Stimulated activated memory B cell treated with anti-CD40 and anti-IgM and Interleukin-4, amounts not matched to agents 10 μg/mL and 1 μg/mL and 100 μg/mL, for 72 hours (primary cell): ENCODE results near the gene HHIPL1.
A peak's percentile ranks its signal among the peaks of the same experiment; 100 is the strongest.

ENCODE experiments used
- ATAC-seq: fragments of 150-1000 bp; cut with Tn5 transposase; 2 replicates; pipeline ENCODE4 v1.10.0; 2021
- H3K27ac Mint-ChIP-seq: one replicate; pipeline ENCODE4 v1.8.0; 2022; ENCODE audit warnings: mild to moderate bottlenecking, mixed read lengths
- H3K27me3 Mint-ChIP-seq: one replicate; pipeline ENCODE4 v1.8.0; 2022; ENCODE audit warnings: mixed read lengths
- H3K36me3 Mint-ChIP-seq: one replicate; pipeline ENCODE4 v1.8.0; 2022; ENCODE audit warnings: mixed read lengths
- H3K4me1 Mint-ChIP-seq: one replicate; pipeline ENCODE4 v1.8.0; 2022; ENCODE audit warnings: mixed read lengths
- H3K4me3 Mint-ChIP-seq: one replicate; pipeline ENCODE4 v1.8.0; 2022; ENCODE audit warnings: mild to moderate bottlenecking, moderate library complexity, mixed read lengths
- H3K9me3 Mint-ChIP-seq: one replicate; pipeline ENCODE4 v1.8.0; 2022; ENCODE audit warnings: mixed read lengths

The HHIPL1 gene

DNA sequence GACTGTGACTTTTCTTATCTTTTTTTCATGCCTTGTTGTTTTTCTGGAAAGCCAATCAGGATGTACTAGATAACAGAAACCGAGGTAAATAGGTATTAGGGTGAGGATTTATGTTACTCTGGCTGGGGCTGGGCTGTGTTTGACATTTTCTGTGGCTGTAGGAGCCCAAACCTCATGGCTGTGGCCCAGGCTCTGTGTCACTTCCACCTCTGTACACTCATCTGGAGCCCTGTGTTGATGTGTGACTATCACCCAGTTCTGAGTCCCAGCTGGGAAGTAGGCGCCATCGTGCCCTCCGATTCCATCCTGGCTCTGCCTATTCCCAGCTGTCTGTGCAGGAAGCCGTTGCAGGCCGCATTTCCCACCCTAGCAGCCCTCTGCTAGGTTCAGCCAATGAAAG lies 1.6 kb upstream of the HHIPL1 start:
- no peaks in the 10 kb centered on the region for H3K9me3 Mint-ChIP-seq
- H3K4me3 Mint-ChIP-seq: no peak overlapping the region
- H3K27me3 Mint-ChIP-seq: peaks cover 45% of the 10 kb centered on the region
- ATAC-seq: no peak
- H3K36me3 Mint-ChIP-seq: no peaks in the 10 kb centered on the region
- no peaks in the 10 kb centered on the region for H3K4me1 Mint-ChIP-seq
- no peak overlapping the region for H3K27ac Mint-ChIP-seq

- Mint-ChIP-seq H3K9me3 (no peaks in the 10 kb centered on the region), H3K27ac (no peak overlapping the region), H3K4me3 (no peak overlapping the region), H3K4me1 (no peaks in the 10 kb centered on the region), H3K27me3 (peaks cover 51% of the 10 kb centered on the region), H3K36me3 (no peaks in the 10 kb centered on the region)
- no peak for ATAC-seq
These were observed 818 bp upstream of the HHIPL1 start for GRCh38 chr14:99644035-99644587.

GRCh38 chr14:99645545-99646505 lies 896 bp downstream of the HHIPL1 start:
- ATAC-seq: no peak
- H3K27me3 Mint-ChIP-seq: peaks cover 63% of the 10 kb centered on the region
- no peaks in the 10 kb centered on the region for H3K36me3 Mint-ChIP-seq
- H3K9me3 Mint-ChIP-seq: no peaks in the 10 kb centered on the region
- no peak overlapping the region for H3K4me3 Mint-ChIP-seq
- no peak overlapping the region for H3K27ac Mint-ChIP-seq
- no peaks in the 10 kb centered on the region for H3K4me1 Mint-ChIP-seq

GRCh38 chr14:99647411-99647810 lies 2.5 kb downstream of the HHIPL1 start:
- no peak for ATAC-seq
- Mint-ChIP-seq H3K36me3 (no peaks in the 10 kb centered on the region), H3K4me1 (no peaks in the 10 kb centered on the region), H3K9me3 (no peaks in the 10 kb centered on the region), H3K27ac (no peak overlapping the region), H3K4me3 (no peak overlapping the region), H3K27me3 (peaks cover 74% of the 10 kb centered on the region)

DNA sequence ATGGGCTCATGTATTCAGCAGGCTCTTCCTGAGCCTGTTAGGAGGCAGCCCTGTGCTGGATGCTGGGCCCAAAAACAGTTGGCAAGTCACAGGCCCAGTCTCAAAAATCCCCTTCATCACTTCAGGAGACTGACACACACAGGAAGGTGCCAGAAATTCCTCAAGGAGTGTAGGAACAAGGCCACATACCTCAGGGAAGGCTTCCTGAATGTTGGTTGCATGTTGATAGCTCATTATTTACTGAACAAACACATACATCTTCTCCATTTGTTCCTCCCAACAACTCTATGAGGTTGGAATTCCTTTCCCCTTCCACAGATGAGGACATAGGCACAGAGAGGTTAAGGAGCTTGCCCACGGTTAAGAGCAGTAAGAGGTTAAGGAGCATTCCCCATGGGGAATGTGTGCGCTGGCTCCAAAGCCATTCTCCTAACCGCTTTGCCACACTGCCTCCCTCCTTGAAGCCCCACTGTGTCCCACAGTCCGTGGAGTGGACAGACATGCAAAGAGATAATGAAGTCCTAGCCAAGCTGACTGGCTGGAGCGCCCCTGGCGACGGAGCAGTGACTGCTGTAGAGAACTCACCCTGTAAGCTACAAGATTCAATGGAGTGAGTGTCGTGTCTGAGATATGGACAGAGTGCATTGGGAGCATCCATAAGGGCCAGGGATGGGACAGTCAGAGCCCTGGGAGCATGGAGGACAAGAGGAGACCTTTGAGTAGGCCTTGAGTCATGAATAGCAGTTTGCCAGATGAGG lies 3.3 kb downstream of the HHIPL1 start:
- H3K9me3 Mint-ChIP-seq: no peaks in the 10 kb centered on the region
- ATAC-seq: no peak
- no peak overlapping the region for H3K27ac Mint-ChIP-seq
- no peaks in the 10 kb centered on the region for H3K4me1 Mint-ChIP-seq
- H3K4me3 Mint-ChIP-seq: no peak overlapping the region
- H3K27me3 Mint-ChIP-seq: peaks cover 74% of the 10 kb centered on the region
- H3K36me3 Mint-ChIP-seq: no peaks in the 10 kb centered on the region

DNA sequence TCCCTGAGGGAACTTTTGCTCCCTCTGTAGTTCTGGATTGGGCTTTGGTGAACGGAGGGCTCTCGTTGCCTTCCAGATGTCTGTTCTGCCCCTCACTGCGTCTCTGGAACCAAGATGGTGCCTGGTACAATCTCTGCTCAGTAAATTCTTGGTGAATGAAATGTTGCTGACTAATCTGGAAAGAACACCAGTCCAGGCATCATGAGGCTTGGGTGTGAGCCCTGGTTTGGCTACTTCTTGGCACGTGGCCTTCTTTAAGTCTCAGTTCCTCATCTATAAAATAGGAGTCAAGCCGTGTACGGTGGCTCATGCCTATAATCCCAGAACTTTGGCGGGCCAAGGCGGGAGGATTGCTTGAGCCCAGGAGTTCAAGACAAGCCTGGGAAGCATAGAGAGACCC lies 4.3 kb downstream of the HHIPL1 start:
- Mint-ChIP-seq H3K27me3 (peaks cover 74% of the 10 kb centered on the region), H3K36me3 (no peaks in the 10 kb centered on the region), H3K4me1 (no peaks in the 10 kb centered on the region), H3K9me3 (no peaks in the 10 kb centered on the region), H3K4me3 (no peak overlapping the region), H3K27ac (no peak overlapping the region)
- ATAC-seq: no peak

DNA sequence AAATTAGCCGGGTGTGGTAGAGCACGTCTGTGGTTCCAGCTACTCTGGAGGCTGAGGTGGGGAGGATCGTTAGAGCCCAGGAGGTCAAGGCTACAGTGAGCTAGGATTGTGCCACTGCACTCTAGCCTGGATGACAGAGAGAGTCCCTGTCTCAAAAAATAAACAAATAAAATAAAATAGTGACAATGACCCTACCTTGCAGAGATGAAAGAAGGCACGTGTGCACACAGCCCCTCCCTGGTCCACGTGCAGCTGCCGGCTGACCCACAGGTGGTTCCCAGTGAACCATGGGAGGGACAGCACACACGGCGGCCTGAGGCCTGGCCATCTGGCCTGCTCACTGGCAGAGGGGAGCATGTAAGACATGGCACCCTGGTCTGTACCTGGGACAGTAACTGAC lies 4.7 kb downstream of the HHIPL1 start:
- Mint-ChIP-seq H3K36me3 (no peaks in the 10 kb centered on the region), H3K9me3 (no peaks in the 10 kb centered on the region), H3K27ac (no peak overlapping the region), H3K4me3 (no peak overlapping the region), H3K4me1 (no peaks in the 10 kb centered on the region), H3K27me3 (peaks cover 75% of the 10 kb centered on the region)
- no peak for ATAC-seq

GRCh38 chr14:99650189-99650588 lies 5.3 kb downstream of the HHIPL1 start:
- H3K9me3 Mint-ChIP-seq: no peaks in the 10 kb centered on the region
- no peaks in the 10 kb centered on the region for H3K4me1 Mint-ChIP-seq
- H3K27me3 Mint-ChIP-seq: peaks cover 80% of the 10 kb centered on the region
- ATAC-seq: peak; percentile 6
- H3K36me3 Mint-ChIP-seq: no peaks in the 10 kb centered on the region
- H3K4me3 Mint-ChIP-seq: no peak overlapping the region
- no peak overlapping the region for H3K27ac Mint-ChIP-seq

- H3K4me1 Mint-ChIP-seq: no peaks in the 10 kb centered on the region
- H3K4me3 Mint-ChIP-seq: no peak overlapping the region
- H3K27ac Mint-ChIP-seq: no peak overlapping the region
- no peak for ATAC-seq
- H3K36me3 Mint-ChIP-seq: no peaks in the 10 kb centered on the region
- no peaks in the 10 kb centered on the region for H3K9me3 Mint-ChIP-seq
- peaks cover 80% of the 10 kb centered on the region for H3K27me3 Mint-ChIP-seq
These were observed 7.2 kb downstream of the HHIPL1 start for GRCh38 chr14:99651953-99652746.

- Mint-ChIP-seq H3K27ac (no peak overlapping the region), H3K4me3 (no peak overlapping the region), H3K36me3 (no peaks in the 10 kb centered on the region), H3K27me3 (peaks cover 72% of the 10 kb centered on the region), H3K9me3 (no peaks in the 10 kb centered on the region), H3K4me1 (no peaks in the 10 kb centered on the region)
- no peak for ATAC-seq
These were observed 9.5 kb downstream of the HHIPL1 start for GRCh38 chr14:99654235-99654985.

GRCh38 chr14:99655521-99655920 lies 10.6 kb downstream of the HHIPL1 start:
- Mint-ChIP-seq H3K4me1 (no peaks in the 10 kb centered on the region), H3K27ac (no peak overlapping the region), H3K27me3 (peaks cover 73% of the 10 kb centered on the region), H3K9me3 (no peaks in the 10 kb centered on the region), H3K4me3 (no peak overlapping the region), H3K36me3 (no peaks in the 10 kb centered on the region)
- ATAC-seq: no peak

DNA sequence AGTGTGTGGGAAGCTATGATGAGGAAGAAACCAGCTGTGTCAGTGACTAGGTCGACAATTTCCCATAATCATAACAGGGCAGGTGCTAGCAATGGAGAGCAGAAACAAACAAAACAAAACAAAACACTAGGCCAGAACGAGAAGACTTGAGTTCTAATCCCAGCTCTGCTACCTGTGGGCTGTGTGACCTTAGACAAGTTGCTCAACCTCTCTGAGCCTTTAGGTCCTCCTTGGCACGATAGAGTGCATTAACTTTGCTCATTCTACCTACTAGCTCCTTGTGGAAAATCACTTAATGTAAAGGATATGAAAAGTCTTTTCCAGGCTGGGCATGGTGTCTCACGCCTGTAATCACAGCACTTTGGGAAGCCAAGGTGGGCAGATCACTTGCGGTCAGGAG lies 11.2 kb downstream of the HHIPL1 start:
- Mint-ChIP-seq H3K4me3 (no peak overlapping the region), H3K4me1 (no peaks in the 10 kb centered on the region), H3K27me3 (peaks cover 72% of the 10 kb centered on the region), H3K9me3 (peaks cover 1% of the 10 kb centered on the region), H3K36me3 (no peaks in the 10 kb centered on the region), H3K27ac (no peak overlapping the region)
- no peak for ATAC-seq

GRCh38 chr14:99657645-99658155 lies 12.8 kb downstream of the HHIPL1 start:
- Mint-ChIP-seq H3K27ac (no peak overlapping the region), H3K4me3 (no peak overlapping the region), H3K4me1 (no peaks in the 10 kb centered on the region), H3K27me3 (peaks cover 80% of the 10 kb centered on the region), H3K36me3 (no peaks in the 10 kb centered on the region), H3K9me3 (peaks cover 3% of the 10 kb centered on the region)
- no peak for ATAC-seq

GRCh38 chr14:99658218-99658845 lies 13.4 kb downstream of the HHIPL1 start:
- Mint-ChIP-seq H3K27me3 (peaks cover 84% of the 10 kb centered on the region), H3K9me3 (peaks cover 3% of the 10 kb centered on the region), H3K4me1 (no peaks in the 10 kb centered on the region), H3K27ac (no peak overlapping the region), H3K4me3 (no peak overlapping the region), H3K36me3 (no peaks in the 10 kb centered on the region)
- ATAC-seq: no peak
